ENCODE measurements around the gene CDK3.

Gene CDK3

GRCh38 chr17:75994802-75995370, 5.8 kb upstream of the CDK3 start:
- no peak for DNase-seq

GRCh38 chr17:75995385-75995925, 5.2 kb upstream of the CDK3 start:
- DNase-seq = no peak

GRCh38 chr17:75996665-75997590, 3.7 kb upstream of the CDK3 start:
- peak; percentile 90 for DNase-seq

DNA sequence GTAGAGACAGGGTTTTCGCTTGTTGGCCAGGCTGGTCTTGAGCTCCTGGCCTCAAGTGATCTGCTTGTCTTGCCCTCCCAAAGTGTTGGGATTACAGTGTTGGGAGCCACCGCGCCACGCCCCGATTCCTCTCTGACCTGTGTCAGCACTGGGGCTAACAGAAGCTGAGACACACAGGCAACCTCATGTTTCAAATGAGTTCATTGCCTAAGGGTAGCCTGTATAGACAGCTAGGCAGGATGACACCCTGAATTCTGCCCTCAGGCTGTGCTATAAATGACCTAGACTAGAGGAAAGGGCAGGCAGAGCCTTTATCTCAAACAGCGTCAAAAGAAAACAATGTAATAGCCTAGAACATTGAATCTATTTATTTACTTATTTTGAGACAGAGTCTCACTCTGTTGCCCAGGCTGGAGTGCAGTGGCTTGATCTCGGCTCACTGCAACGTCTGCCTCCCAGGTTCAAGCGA, 2.3 kb upstream of the CDK3 start:
- no peak for DNase-seq

GRCh38 chr17:76000016-76000754, 470 bp upstream of the CDK3 start:
- DNase-seq = peak; percentile 67

DNA sequence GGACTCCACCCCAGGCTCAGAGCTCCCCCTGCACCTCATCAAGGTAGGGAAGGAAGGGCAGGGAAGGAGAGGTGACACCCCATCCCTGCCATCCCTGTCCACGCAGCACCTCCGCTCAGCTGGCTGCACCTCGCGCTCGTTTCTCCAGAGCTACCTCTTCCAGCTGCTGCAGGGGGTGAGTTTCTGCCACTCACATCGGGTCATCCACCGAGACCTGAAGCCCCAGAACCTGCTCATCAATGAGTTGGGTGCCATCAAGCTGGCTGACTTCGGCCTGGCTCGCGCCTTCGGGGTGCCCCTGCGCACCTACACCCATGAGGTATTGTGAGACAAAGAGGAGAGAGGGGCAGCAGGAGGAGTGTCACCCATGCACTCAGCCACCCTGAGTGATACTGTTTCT, 1.4 kb downstream of the CDK3 start:
- no peak for DNase-seq

DNA sequence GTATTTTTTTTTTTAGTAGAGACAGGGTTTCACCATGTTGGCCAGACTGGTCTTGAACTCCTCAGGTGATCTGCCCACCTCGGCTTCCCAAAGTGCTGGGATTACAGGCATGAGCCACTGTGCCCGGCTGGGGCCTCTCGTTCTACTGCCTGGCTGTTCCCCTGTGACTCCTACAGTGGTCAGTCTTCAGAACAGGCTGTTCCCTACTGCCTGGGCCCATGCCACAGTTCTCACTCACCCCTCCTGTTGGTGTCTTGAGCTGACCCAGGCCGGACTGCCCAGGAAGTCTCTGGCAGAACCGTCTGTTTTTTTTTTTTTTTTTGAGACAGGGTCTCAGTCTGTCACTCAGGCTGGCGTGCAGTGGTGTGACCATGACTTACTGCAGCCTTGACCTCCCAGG, 3.3 kb downstream of the CDK3 start:
- DNase-seq = no peak

- no peak for DNase-seq
Measured at GRCh38 chr17:76004750-76005262, 4.2 kb downstream of the CDK3 start.

DNA sequence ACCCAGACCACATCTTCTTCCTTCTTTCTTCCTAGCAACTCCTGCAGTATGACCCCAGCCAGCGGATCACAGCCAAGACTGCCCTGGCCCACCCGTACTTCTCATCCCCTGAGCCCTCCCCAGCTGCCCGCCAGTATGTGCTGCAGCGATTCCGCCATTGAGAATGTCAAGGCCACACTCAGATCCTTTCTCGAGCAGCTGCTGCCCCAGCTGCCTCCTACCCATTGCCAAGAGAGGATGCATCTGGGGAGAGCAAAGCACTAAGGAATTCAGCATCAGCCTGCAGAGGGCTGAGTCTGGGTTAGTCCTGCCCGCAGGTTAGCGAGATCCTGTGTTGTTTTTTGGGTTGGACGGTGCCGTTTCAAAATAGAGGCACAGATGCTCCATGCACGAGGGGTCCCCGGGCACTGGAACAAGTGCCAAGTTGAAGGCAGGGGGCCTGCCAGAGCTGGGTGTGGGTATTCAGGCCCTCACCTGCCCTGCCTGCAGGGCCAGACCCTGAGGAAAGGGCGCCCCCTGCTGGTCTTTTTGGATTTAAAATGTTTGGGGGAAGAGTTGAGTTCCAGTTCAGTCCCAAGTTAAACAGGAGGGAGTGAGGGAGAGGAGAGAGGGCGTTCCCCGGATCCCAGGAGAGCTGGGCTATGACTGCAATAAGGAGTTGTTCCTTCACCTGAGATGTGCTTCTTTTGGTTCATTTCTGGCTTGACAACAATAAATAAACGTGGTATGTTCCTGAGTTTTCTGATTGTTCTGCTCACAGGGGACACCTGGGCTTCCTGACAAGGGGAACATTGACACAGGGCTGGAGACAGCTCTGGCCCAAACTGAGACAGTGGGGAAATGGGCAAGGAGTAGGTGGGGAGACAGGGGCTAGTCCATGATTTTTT, 4.9 kb downstream of the CDK3 start:
- DNase-seq = peak; percentile 87

DNA sequence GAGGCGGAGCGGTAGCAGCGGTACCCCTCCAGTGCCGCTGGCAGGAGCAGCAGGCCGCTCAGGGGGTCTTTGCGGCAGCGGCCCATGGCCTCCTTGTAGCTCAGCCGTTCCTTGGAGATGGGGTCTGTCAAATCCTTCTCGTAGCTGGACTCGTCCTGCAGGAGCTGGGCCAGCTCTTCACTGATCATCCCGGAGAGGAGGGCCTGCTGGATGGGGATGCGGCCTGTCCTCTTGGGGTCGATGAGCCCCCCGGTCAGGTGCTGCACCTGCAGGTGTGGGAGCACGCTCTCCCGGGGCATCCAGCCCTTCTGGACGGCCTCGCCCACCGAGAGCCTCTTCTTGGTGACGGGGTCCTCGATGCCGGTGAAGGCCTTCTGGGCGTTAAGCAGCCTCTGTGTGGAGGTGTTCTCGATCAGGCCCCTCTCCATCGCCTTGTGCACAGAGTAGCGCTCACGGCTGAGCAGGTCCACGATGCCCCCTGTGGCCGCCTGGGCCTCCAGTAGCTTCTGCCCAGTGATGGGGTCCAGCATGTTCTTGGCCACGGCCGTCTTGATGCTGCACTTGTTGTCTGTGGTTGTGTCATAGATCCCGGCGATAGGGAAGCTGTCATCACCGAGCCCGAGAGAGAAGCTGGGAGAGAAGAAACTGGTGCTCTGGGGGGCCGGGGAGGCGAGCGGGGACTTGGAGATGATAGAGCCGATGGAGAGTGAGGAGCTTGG, 6.6 kb downstream of the CDK3 start:
- DNase-seq = no peak

DNA sequence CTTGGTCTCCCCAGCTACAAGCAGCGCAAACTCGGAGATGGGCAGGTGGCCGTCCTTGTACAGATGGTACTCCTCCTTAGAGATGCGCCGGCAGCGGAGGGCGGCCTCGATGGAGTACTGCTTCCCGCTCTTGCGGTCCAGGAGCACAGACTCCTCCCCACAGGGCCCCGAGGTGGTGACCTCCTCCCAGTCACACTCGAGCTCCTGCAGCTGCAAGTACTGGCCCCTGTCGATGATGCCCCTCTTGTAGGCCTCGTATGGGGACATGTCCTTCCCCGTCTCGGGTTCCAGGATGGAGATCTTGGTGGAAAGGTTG, 7.2 kb downstream of the CDK3 start:
- DNase-seq = no peak

GRCh38 chr17:76008208-76008607, 7.6 kb downstream of the CDK3 start:
- no peak for DNase-seq

DNA sequence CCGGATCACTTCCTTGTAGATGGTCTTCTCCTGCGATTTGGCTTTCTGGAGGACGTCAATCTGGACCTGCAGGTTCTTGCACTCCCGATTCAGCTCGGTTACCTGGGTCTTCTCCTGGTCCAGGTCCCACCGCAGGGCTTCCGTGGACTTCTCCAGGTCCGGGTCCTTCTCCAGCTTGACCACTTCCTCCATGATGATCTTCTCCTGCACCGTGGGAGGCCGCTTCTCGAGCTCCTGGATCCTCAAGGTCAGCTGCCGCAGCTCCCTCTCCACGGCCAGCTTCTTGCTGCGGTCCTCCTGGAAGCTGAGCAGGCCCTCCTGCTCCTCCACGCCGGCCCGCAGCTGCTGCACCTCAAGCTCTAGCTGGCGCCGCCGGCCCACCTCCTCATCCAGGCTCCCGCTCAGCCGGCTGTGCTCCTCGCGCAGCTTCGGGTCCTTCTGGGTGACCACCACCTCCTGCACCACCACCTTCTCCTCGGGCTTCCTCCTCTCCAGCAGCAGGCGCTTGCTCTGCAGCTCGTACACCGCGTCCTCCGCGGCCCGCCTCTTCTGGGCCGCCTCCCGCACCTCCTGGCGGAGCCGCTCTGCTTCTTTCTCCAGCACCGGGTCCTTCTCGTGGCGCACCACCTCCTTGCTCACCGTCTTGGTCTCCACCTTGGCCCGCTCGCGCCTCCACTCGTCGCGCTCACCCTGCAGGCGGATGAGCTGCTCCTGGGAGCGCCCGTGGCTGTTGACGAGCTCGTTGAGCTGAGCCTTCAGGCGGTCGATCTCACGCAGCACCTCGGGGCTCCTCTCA, 8.2 kb downstream of the CDK3 start:
- no peak for DNase-seq

GRCh38 chr17:76009447-76009846, 8.8 kb downstream of the CDK3 start:
- DNase-seq = no peak

DNA sequence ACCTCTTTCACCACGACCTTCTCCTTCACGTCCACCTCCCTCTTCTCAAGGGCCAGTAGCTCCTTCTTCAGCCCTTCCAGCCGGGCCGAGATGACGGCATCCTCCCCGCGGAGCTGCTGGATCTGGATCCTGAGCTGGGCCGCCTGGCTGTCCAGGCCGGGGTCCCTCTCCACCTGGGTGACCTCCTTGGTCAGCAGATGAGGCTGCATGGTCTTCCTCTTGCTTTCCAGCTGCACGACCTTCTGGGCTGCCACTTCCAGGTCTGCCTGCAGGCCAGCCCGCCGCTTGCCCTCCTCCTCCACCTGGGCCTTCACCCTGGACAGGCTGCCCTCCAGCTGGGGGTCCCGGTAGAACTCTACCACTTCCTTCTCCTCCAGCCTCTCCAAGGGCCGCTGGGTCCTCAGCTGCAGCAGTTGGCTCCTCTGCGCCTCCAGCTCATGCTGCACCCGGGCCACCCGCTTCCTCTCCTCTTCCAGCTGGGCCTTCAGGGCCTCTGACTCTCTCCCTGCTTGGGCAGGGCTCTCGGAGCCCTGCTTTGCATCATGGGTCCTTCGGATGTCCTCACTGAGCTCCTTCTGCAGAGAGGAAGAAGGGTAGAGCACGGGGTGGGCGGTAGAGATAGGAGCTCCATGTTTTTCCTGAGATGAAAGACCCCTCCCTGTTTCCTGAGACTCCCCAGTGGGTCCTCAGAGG, 9.5 kb downstream of the CDK3 start:
- no peak for DNase-seq

GRCh38 chr17:76011951-76012350, 11.3 kb downstream of the CDK3 start:
- DNase-seq = no peak

DNA sequence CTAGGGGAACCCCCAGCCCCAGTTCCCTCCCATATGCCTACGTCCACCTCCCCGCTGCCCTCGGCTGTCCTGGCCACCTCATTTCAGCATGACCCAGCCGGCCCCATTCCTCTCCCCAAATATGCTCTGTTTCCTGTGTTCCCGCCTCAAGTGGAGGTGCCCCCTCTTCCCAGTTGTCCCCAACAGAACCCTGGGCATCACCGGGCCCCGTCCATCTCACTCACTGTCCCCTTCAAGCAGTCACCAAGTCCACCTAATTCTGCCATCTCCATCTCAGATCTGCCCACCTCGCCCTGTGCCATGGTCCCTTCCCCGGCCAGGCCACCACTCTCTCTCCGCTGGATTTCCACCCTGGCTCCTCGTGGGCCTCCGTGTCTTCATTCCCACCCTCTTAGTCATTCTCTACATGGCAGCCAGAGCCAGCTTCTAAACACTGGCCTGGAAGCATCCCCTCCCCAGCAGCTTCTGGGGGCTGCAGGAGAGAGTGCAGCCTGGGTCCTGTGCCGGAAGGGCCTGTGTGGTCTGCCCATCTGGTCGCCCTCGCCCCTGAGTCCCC, 12.8 kb downstream of the CDK3 start:
- no peak for DNase-seq

- DNase-seq = peak; percentile 83
Measured at GRCh38 chr17:76014100-76014924, 13.7 kb downstream of the CDK3 start.

DNA sequence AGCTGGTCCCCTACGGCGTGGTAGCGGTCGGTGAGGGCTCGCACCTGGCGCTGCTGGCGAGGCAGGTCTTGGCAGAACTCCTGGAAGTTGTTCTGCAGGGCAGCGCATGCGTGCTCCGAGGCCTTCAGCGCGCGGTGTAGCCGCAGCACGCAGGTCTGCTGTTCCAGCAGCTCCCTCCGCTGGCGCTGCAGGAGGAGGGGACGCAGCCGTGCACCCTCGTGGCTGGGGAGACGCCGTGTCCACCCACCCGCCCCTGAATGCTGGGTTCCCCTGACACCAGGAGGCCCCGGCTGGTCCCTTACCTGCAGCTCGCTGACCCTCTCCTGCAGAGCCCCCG, 14.2 kb downstream of the CDK3 start:
- no peak for DNase-seq
